GM03348 (cell line): ENCODE results near the gene DCAF12.
"Not testable (repeated sequence)": the region's sequence is repeated elsewhere in the genome, so short reads cannot be mapped to it uniquely, and the experiment has no call there.

ENCODE experiments used
- DNase-seq: peaks from one replicate; pipeline ENCODE4 v3.0.0; 2012; ENCODE audit warnings: low spot score

The DCAF12 gene

DNA sequence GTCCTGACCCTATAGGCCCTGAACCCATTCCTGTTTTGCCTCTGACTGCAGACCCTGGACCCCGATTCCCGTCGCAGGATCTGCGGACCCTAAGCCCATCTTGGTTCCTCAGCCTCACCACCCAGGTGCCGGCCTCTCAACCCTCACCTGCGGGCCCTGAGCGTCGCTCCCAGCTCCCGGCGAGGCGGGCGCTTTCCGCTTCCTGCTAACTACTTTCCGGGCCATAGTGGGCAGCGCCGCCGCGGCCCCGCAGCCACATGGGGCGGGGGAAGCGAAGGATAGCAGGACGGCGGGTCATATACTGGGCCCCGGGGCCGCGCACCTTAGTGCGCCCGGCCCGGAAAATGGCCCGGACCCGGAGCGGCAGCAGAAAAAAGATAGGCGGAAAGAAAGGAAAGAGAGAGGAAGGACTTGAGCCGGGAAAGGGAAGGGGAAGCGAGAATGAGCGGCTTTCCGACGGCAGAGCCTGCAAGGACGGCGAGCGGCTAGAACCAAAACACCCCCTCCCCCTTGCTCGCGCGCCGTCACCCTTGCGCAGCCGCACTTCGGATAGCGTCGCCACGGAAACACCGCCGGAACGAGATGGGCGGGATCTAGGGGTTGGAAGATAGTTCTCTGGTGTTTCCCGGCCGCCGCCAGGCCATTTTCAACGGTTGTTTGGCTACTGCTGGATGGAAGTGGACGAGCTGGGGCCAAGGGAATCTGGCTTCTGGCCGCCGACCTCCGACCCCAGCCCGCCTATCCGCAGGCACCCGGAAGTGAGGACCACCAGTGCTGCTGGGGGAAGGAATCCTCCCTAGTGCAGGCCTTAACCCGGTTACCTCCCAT lies at the start of gene DCAF12:
DCAF12 (minus strand) TSS at position 492 of the 828 bp plus-strand sequence; CDS start at position 225, 267 bp downstream.
- peak; percentile 97 for DNase-seq

DNA sequence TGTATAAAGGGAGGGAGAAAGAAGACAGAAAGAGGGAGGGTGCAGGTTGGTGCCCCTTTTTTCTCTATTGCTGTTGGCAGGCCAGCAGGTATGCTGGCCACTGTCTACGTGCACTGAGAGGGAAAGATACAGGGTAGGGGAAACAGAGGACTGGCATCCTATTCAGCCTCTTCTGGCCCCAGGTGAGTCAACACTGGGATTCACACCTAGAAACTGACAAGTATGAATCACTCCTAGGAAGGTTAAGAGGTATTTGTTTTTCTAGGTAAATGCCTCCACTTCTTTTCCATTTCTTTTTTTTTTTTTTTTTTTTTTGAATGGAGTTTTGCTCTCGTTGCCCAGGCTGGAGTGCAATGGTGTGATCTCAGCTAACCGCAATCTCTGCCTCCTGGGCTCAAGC lies 49.6 kb upstream of the DCAF12 start:
- no peak for DNase-seq

GRCh38 chr9:34171753-34172535 lies 45.4 kb upstream of the DCAF12 start:
- no peak for DNase-seq

DNA sequence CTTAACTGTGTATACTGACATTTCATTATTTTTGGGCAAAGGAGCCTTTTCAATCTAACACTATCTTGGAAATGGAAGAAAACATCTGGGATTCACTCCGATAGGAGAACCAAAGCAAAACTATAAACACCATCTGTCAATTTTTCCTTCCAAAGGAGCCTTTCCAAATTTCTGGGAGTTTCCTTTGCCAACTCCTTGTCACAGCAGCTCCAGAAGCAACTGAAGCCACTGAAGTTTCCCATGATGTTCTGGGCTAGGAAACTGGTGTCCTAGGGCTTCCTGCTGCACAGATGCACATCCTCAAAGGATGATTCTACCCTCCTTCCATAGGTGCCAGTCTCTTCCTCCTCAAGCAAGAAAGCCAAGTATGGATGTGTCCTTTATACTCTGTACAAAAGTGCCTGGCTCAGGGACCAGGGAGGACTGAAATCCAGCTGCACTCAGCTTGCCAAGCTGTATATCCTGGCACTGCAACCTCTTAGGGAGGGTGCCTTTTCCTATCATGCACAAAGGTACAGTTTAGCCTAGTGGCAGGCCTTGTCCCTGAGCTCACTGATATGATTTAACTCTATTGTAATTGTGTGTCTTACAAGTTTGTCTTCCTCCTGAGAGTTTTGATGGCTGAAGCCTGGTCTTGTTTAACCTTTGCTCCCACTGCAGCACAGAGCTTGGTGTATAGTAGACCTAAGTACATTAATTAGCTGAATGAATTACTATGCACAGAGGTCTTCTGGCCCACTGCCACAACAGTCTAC lies 43.9 kb upstream of the DCAF12 start:
- DNase-seq, result no peak

GRCh38 chr9:34169125-34169524 lies 42.6 kb upstream of the DCAF12 start:
- DNase-seq, result no peak

- DNase-seq, result peak; percentile 24
Measured at GRCh38 chr9:34163434-34163833, 36.9 kb upstream of the DCAF12 start.

- no peak for DNase-seq
Measured at GRCh38 chr9:34158362-34158869, 31.9 kb upstream of the DCAF12 start.

DNA sequence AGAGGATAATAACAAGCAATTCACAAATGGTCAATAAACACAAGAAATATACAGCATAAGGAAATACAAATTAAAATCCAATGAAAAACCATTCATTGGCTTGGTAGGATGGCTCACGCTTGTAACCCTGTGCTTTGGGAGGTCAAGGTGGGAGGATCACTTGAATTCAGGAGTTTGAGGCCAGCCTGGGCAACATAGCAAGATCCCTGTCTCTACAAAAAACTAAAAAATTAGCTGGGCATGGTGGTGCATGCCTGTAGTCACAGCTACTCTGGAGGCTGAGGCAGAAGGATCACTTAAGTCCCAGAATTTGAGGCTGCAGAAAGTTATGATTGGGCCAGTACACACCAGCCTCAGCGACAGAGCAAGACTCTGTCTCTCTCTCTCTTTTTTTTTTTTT lies 31.4 kb upstream of the DCAF12 start:
- no peak for DNase-seq

GRCh38 chr9:34157318-34157717 lies 30.8 kb upstream of the DCAF12 start:
- DNase-seq, result no peak

- DNase-seq, result no peak
Measured at GRCh38 chr9:34154057-34154456, 27.6 kb upstream of the DCAF12 start.

GRCh38 chr9:34151398-34151797 lies 24.9 kb upstream of the DCAF12 start:
- DNase-seq, result no peak

GRCh38 chr9:34145165-34145564 lies 18.7 kb upstream of the DCAF12 start:
- DNase-seq, result no peak

GRCh38 chr9:34143116-34143515 lies 16.6 kb upstream of the DCAF12 start:
- no peak for DNase-seq

DNA sequence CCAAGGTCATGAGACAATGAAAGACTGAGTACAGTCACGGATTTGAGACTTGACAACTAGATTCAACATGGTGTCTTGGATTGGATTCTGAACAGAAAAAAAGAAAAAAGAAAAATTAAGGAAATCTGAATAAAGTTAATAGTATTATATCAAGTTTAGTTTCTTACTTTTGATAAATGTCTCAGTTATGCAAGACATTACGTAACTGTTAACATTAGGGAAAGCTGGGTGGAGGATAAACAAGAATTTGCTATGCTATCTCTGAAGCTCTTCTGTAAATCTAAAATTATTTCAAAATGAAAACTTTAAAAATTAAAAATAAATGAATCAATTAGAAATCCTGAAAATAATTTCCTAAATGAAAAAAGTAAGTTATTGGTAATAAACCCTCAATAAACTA lies 14.4 kb upstream of the DCAF12 start:
- no peak for DNase-seq

- DNase-seq, result peak; percentile 86
Measured at GRCh38 chr9:34139477-34140146, 13.1 kb upstream of the DCAF12 start.

GRCh38 chr9:34138644-34139043 lies 12.1 kb upstream of the DCAF12 start:
- DNase-seq, result not testable (repeated sequence)

DNA sequence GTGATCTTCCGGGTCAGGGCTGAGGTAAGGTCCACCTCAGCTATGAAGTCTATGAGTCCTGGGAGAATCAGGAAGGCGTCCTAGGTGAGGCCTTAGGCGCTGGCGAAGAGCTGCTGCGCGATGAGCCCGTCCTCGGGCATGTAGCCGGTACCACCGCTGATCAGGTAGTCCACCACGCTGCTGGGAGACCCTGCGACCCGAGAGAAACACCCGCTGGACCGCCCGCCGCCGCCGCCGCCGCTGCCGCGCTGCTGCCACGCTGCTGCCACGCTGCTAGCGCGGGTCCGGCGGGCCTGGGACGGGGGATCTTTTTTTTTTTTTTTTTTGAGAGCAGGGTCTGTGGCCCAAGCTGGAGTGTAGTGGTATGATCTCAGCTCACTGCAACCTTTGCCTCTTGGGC lies 8.0 kb upstream of the DCAF12 start:
- DNase-seq, result no peak

DNA sequence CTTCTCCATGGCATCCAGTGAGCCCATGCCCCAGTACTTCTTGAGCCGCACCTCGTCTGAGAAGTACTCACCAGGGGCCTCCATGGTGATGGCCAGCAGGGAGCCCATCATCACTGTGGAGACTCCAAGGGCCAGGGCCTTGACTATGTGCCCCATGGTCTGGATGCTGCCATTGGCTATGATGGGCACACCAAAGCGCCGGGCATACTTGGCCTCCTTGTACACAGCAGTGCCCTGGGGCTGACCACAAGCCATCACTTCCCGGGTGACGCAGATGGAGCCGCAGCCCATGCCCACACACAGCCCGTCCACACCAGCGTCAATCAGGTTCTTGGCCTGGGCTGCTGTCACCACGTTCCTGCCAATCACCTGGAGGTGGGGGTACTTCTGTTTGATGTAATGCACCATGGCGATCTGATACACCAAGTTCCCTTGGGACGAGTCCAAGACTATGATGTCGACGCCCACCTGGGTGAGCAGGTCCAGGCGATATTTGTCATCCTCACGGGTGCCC lies 7.0 kb upstream of the DCAF12 start:
- DNase-seq, result no peak

DNA sequence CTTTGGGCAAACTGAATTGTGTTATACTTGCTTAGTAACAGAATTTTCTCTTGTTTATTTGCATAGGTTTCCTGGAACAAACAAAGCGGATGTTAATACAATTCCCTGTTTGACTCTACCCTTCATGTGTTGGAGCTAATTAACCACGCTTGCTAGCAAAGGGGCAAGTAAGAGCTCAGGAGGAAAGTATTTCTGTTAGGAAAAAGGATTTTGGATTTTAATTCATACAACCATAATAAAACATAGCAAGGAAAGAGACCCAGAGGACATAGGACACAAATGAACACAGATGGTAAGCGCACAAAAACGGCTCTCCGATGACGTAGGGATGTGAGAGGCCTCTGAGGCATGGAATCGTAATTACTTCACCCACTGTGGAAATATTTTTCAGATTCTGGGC lies 5.1 kb upstream of the DCAF12 start:
- no peak for DNase-seq

DNA sequence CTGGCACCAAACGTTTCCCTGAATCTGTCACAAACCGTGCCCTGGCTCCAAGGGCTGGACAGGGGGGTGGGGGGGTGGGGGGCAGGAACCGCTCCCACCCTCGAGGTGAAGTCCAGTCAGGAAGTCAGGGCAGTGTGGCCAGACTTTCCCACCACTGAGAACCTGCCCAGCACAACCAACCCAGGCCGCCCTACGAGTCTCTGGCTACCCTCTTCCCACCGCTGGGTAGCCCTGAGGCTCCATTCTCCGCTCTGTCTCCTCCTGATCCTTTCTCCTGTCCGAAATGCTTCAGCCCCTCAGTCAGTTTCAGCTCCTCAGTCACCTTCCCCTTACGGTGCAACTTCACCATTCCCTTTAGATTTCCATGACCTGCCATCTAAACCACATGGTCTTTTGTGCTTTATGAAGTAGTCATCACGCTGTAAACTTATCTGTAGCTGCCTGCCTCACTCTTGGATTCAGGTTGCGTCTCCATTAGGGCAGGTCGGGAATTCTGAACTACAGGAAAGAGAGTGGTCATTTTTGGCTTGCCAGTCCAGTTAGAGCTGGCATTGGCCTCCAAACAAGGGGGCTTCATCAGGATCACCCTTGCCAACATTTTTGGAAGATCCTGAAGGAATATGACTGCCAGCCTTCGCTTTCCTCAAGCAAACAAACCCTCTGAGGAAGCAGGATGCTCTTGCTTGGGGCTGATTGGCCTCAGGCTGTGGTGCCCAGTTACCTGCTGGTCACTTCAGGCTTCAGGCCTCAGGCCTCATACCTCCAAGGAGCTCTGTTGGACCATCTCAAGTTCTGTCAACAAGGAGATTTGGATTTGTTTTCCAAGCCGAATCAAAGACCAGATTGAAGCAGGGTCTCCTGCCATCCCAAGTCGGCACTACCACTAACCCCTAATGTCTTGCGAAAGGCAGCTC lies 794 bp upstream of the DCAF12 start:
- DNase-seq, result no peak
